Measurements from ENCODE around the gene DVL3. TPM values are rescaled to one million over a fixed set of nuclear protein-coding genes. Genes with fewer than 3 reads are reported as not detected.
A peak's percentile ranks its signal among the peaks of the same experiment; 100 is the strongest.

DVL3 gene
- total RNA-seq, 1 experiment from 2014 or later: 60.7 TPM

GRCh38 chr3:184135149-184135910 lies 19.8 kb upstream of the DVL3 start, which contains the start of gene EIF2B5:
EIF2B5 (plus strand) TSS chr3:184135358; CDS start chr3:184135386, 28 bp downstream.
- Histone ChIP-seq H3K27ac (ENCODE audit: low read depth, low read length) (peak within 1 kb of the TSS; percentile 71), H3K9ac (ENCODE audit: low read length) (peak within 1 kb of the TSS; percentile 89), H4K20me1 (ENCODE audit: insufficient read depth) (no peaks in the 10 kb centered on the region), H3K9me3 (ENCODE audit: control insufficient read depth in 1 of 2, insufficient read depth in 1 of 2, low read depth in 1 of 2, low read length in 2 of 2) (no peaks in the 10 kb centered on the region), H3K36me3 (ENCODE audit: control insufficient read depth in 1 of 2, insufficient read depth in 2 of 2, low read length in 2 of 2) (peaks cover 5% of the 10 kb centered on the region in 2 experiments; a peak in 3 of 4 replicates), H3K4me1 (ENCODE audit: control insufficient read depth in 1 of 2, insufficient read depth in 2 of 2, low read length in 2 of 2) (peaks cover 9 to 31% of the 10 kb centered on the region in 2 experiments; a peak in 3 of 4 replicates), H3K27me3 (ENCODE audit: insufficient read depth, low read length) (no peaks in the 10 kb centered on the region), H3K4me3 (replicated peaks in 1 of 2; ENCODE audit: low read depth in 1 of 2, low read length in 2 of 2) (peak within 1 kb of the TSS; percentile 89 to 91), H3K4me2 (ENCODE audit: low read length) (peak within 1 kb of the TSS; percentile 91), H3K9me2 (ENCODE audit: insufficient read depth) (no peaks in the 10 kb centered on the region), H2AFZ (ENCODE audit: low read depth, low read length, poor library complexity, severe bottlenecking) (peak within 1 kb of the TSS; percentile 60), H3K79me2 (ENCODE audit: insufficient read depth, low read length) (peaks cover 50% of the 10 kb centered on the region)
- ATAC-seq: peak; percentile 79
- peak; percentile 89 for DNase-seq (ENCODE audit: low read depth, low spot score)
- ChIA-PET POLR2A (interaction anchor here (1.2 to 1.4 kb wide), 4 partner anchors 10 to 46 kb away, joined by 3 to 7 read pairs (median 4); partner anchors contain the start of gene AP2M1), CTCF (interaction anchor here (0.9 to 1.8 kb wide), 2 partner anchors 9 to 238 kb away, joined by 3 to 6 read pairs; no protein-coding TSS in a partner anchor), RAD21 (ENCODE audit: low non-redundant PET in 1 of 2, low total read pairs in 2 of 2, uncharacterized antibody in 2 of 2, unreplicated experiment in 2 of 2) (no interaction called here)
- BruUV-seq (replicated peaks): no TSS peak
- intact Hi-C loops (cut with micrococcal nuclease): loop anchor here (2.0 kb wide), 1 partner anchor 39 kb away; the partner anchor contains the start of gene AP2M1
- no peak for TF ChIP-seq EZH2phosphoT487 (IDR thresholded peaks at IDR 0.05; ENCODE audit: borderline replicate concordance)
- TF ChIP-seq FOSL1 (IDR thresholded peaks at IDR 0.05; ENCODE audit: low read depth): no peak; the same call in 1 of the 2 replicates
- TF ChIP-seq REST (IDR thresholded peaks at IDR 0.05; ENCODE audit: low read depth): no peak
- peak; percentile 89 for TF ChIP-seq MAX (IDR thresholded peaks at IDR 0.05)
- peak; percentile 69 for TF ChIP-seq POLR2A (IDR thresholded peaks at IDR 0.05; ENCODE audit: borderline replicate concordance, extremely low read depth, insufficient read depth, insufficient read length)
- TF ChIP-seq CEBPB (IDR thresholded peaks at IDR 0.05; ENCODE audit: low read depth): no peak
- peak; percentile 88 for TF ChIP-seq ZBTB33 (IDR thresholded peaks at IDR 0.05; ENCODE audit: extremely low read depth, insufficient replicate concordance, low read length)
- TF ChIP-seq YY1 (IDR thresholded peaks at IDR 0.05; ENCODE audit: extremely low read depth, insufficient replicate concordance, low read depth, low read length): peak; percentile 98
- TF ChIP-seq CBX3 (IDR thresholded peaks at IDR 0.05; ENCODE audit: low read depth): peak; percentile 85; the same call in 1 of the 2 replicates
- no peak for TF ChIP-seq SRF (IDR thresholded peaks at IDR 0.05; ENCODE audit: low read depth)
- TF ChIP-seq SP1 (IDR thresholded peaks at IDR 0.05; ENCODE audit: low read depth): peak; percentile 86
- TF ChIP-seq POLR2AphosphoS5 (IDR thresholded peaks at IDR 0.05; ENCODE audit: low read depth, low read length): peak; percentile 90
- TF ChIP-seq RAD21 (IDR thresholded peaks at IDR 0.05; ENCODE audit: low read depth): no peak
- TF ChIP-seq CTCF (IDR thresholded peaks at IDR 0.05 in 2 of 3, conservative IDR thresholded peaks at IDR 0.05 in 1 of 3; ENCODE audit: borderline replicate concordance in 1 of 3, insufficient read depth in 1 of 3, low read depth in 2 of 3, low read length in 2 of 3): peak in 1 of 3 experiments; percentile 41; a peak in 1 of 6 replicates
- TF ChIP-seq ELF1 (IDR thresholded peaks at IDR 0.05; ENCODE audit: borderline replicate concordance, low read depth): peak; percentile 98
- TF ChIP-seq ZFX (IDR thresholded peaks at IDR 0.05): no peak
- no peak for TF ChIP-seq JUND (IDR thresholded peaks at IDR 0.05)
- no peak for TF ChIP-seq EZH2 (IDR thresholded peaks at IDR 0.05)
- TF ChIP-seq SIN3A (IDR thresholded peaks at IDR 0.05; ENCODE audit: low read depth): peak; percentile 96
